HFF-Myc (cell line): ENCODE data around the gene PRKN.
A peak's percentile ranks its signal among the peaks of the same experiment; 100 is the strongest.

Source experiments
- DNase-seq: peaks from one replicate; pipeline ENCODE4 v3.0.0-alpha.2; 2011; ENCODE audit warnings: low read depth; ENCODE audit errors: extremely low read depth
- H3K4me3 ChIP-seq: replicated peaks from 2 replicates; pipeline ENCODE4 v1.5.1; 2011; ENCODE audit warnings: low read depth, mild to moderate bottlenecking, control low read depth, low read length
- TF ChIP-seq, protein P1 (sequence below): IDR thresholded peaks from 2 replicates; pipeline ENCODE4 v1.5.1; 2012; ENCODE audit warnings: mild to moderate bottlenecking, low read depth, low read length, control low read depth; ENCODE audit errors: missing control alignments

Gene PRKN

DNA sequence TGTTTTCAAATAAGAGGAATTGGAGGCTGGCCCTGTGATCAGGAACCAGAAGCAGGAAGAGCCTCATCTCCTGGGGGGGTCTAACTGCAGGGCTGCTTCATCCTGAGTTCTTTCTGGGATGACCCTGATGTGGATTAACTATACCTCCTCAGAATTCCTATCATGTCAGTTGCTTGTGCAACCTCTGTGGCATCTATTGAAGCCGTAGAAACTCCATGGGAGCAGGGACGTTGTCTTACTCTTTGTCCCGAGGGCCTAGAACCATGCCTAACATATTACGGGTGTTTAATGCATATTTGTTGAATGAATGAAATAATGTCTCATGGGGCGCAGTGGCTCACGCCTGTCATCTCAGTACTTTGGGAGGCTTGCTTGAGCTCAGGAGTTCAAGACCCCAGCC, 1343.6 kb downstream of the PRKN start:
- no peak for DNase-seq
- H3K4me3 ChIP-seq = no peak overlapping the region
- TF ChIP-seq, protein P1, sequence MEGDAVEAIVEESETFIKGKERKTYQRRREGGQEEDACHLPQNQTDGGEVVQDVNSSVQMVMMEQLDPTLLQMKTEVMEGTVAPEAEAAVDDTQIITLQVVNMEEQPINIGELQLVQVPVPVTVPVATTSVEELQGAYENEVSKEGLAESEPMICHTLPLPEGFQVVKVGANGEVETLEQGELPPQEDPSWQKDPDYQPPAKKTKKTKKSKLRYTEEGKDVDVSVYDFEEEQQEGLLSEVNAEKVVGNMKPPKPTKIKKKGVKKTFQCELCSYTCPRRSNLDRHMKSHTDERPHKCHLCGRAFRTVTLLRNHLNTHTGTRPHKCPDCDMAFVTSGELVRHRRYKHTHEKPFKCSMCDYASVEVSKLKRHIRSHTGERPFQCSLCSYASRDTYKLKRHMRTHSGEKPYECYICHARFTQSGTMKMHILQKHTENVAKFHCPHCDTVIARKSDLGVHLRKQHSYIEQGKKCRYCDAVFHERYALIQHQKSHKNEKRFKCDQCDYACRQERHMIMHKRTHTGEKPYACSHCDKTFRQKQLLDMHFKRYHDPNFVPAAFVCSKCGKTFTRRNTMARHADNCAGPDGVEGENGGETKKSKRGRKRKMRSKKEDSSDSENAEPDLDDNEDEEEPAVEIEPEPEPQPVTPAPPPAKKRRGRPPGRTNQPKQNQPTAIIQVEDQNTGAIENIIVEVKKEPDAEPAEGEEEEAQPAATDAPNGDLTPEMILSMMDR = no peak

DNA sequence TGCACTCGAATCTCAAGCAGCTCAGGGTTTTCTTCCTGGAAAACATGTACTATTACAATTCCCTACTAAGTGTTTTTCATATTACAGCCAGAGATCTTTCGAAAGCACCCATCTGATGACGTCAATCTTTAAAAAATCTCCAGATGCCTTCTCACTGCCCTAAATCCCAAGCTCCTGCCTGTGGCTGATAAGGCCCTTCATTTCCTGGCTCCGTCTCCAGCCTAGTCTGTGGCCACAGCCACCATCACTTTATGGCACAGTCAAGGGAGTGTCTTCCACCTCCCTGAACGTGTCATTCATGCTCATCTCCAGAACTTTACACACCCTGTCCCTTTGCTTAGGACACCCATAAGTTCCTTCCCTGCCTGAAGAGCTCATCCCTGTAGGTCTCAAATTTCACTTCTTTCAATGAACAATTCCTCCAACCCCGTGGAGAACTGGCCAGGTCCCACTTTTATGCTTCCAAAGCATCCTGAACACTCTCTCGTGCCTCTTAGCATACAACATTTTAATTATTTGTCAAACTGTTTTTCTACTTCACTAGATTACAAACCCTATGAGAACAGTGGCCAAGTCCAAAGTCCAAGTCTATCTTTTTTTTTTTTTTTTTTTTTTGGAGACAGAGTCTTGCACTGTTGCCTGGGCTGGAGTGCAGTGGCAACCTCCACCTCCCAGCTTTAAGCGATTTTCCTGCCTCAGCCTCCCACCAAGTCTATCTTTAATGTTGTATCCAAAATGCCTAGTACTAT, 1347.6 kb downstream of the PRKN start:
- TF ChIP-seq, protein P1 = no peak
- no peak overlapping the region for H3K4me3 ChIP-seq
- no peak for DNase-seq

DNA sequence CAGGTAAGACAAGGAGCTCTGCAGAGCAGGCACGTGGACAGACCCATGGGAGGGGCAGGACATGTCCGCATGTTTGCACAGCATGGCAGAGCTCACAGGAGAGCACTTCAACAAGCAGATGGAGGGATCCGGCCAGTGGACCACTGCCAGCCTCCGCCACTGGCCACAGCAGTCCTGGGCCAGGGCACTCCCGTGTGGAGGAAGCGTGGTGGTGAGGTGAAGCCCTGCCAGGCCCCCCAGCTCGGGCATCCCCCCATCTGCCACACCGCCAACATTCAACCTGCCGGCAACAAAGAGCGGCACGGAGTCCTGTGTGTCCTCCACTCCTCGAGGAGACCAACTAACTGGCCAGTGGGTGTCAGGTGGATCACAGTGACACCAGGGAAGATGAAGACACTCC, 1349.5 kb downstream of the PRKN start:
- TF ChIP-seq, protein P1 = no peak
- H3K4me3 ChIP-seq = no peak overlapping the region
- DNase-seq = no peak

DNA sequence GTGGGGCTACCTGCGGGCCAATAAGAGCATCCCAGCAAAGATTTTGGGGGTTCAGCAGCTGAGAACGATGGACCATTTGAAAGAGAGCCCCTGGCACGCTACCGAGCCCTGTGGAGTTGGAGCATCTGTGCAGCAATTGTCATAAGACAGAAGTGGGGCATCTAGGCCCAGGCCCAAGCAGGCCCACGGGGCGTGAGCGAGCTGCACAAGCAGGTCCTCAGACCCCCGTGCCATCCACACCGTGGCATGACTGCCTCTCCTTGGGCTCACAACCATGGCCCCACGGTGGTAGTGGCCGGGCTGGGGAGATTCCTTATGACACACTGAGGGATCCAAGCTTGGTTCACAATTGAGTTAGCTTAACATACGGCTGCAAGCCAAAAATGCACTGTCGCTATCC, 1350.5 kb downstream of the PRKN start:
- no peak overlapping the region for H3K4me3 ChIP-seq
- no peak for DNase-seq
- TF ChIP-seq, protein P1 = no peak

DNA sequence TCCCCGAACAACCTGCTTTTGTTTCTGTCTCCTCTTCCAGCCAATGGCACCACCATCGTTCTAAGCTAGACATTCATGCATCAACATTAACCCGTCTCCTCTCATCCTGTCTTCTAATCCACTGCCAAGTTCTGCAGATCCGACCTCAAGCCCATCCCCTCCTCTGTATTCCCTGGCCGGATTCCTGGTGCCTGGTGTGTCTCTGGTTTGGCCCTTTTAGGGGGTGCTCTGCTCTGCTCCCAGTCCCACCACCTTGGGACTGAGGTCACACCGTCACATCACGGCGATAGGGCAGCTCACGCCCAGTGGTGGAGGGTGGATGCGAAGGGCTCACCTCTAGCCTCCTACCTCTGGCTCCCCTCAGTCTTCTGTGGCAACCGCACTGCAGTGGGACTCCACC, 1351.2 kb downstream of the PRKN start:
- TF ChIP-seq, protein P1 = no peak
- DNase-seq = no peak
- H3K4me3 ChIP-seq = no peak overlapping the region

DNA sequence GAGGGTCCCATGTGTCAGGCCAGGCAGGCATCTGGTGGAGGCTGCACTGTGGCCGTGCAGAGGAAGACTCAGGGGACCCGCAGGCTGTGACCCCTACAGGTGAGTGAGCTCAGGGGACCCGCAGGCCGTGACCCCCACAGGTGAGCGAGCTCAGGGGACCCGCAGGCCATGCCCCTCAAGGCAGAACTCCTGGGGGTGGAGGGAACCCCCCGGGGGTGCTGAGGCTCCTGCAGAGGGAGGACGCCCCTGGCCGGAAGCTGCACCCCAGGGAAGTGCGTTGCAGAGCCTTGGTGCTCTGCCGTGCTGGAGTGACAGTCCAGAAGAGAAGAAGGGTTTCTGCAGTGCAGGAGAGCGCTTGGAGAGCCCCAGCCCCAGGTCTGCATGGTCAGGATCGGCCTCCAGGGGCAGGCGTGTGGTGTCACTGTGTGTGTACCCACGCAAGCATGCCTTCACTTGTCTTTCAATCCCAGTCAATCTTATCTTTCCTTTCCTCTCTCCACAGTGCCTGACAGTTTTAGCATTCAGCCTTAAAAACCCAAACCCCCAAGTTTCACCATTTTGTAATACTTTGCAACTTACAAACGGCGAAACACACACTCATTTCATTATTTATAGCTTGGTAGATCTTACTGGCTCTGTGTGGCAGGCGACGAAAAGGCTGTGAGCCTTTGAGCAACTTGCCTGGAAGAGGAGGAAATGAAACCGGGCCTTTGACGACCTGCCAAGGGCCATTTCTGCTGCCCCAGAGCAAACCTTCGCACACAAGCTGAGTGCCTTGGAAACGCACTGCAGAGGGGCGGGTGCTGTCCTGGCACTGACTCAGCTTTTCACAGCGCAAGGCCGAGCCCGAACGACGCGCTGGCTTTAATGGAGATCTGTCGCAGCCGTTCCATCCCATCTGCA, 1352.3 kb downstream of the PRKN start:
- TF ChIP-seq, protein P1 = peak; percentile 2
- no peak overlapping the region for H3K4me3 ChIP-seq
- DNase-seq = no peak
